T-helper 22 cell (primary cell): Measurements from ENCODE around the gene AQP4.

Source experiments
- DNase-seq: peaks from one replicate; pipeline ENCODE4 v3.0.0-alpha.2; 2020; ENCODE audit warnings: low read depth

AQP4 gene

GRCh38 chr18:26840965-26841364, 24.5 kb downstream of the AQP4 start:
- no peak for DNase-seq

GRCh38 chr18:26839609-26840008, 25.9 kb downstream of the AQP4 start:
- DNase-seq = no peak

- no peak for DNase-seq
Observed at GRCh38 chr18:26832302-26832701, 33.2 kb downstream of the AQP4 start.

GRCh38 chr18:26827581-26827980, 37.9 kb downstream of the AQP4 start:
- DNase-seq = no peak

GRCh38 chr18:26826656-26827235, 38.8 kb downstream of the AQP4 start:
- DNase-seq = no peak

GRCh38 chr18:26821181-26821580, 44.3 kb downstream of the AQP4 start:
- no peak for DNase-seq

- DNase-seq = no peak
Observed at GRCh38 chr18:26819046-26819445, 46.5 kb downstream of the AQP4 start.

GRCh38 chr18:26818461-26818860, 47.0 kb downstream of the AQP4 start:
- no peak for DNase-seq

- DNase-seq = no peak
Observed at GRCh38 chr18:26813043-26813442, 52.5 kb downstream of the AQP4 start.

GRCh38 chr18:26812462-26812861, 53.0 kb downstream of the AQP4 start:
- DNase-seq = no peak

- DNase-seq = no peak
Observed at GRCh38 chr18:26809346-26809745, 56.2 kb downstream of the AQP4 start.

- DNase-seq = no peak
Observed at GRCh38 chr18:26806224-26806623, 59.3 kb downstream of the AQP4 start.

GRCh38 chr18:26804519-26804918, 61.0 kb downstream of the AQP4 start:
- no peak for DNase-seq

GRCh38 chr18:26803643-26804042, 61.9 kb downstream of the AQP4 start:
- DNase-seq = no peak

- no peak for DNase-seq
Observed at GRCh38 chr18:26802330-26803200, 62.9 kb downstream of the AQP4 start.
